Skin epidermis (tissue), 12 donors: ENCODE measurements around the gene MTMR2.
"Not testable (repeated sequence)": the region's sequence is repeated elsewhere in the genome, so short reads cannot be mapped to it uniquely, and the experiment has no call there.

Experiments used
- H3K27ac ChIP-seq, 21 experiments: fragments of 200-600 bp; sonication (generic) in 11 of 21; one replicate each; pipeline ENCODE4 v1.5.0; 2020; ENCODE audit warnings: mild to moderate bottlenecking in 3 of 21, inconsistent platforms in 2 of 21, moderate library complexity in 2 of 21
- H3K4me3 ChIP-seq, 7 experiments: fragments of 200-600 bp; sonication (generic) in 2 of 7; one replicate each; pipeline ENCODE4 v1.5.0; 2020; ENCODE audit warnings: inconsistent platforms in 2 of 7, mild to moderate bottlenecking in 2 of 7, moderate library complexity in 1 of 7

The MTMR2 gene

GRCh38 chr11:95835351-95835750 lies 88.6 kb downstream of the MTMR2 start:
- Histone ChIP-seq H3K27ac (no peak overlapping the region), H3K4me3 (no peak overlapping the region)

GRCh38 chr11:95833378-95833777 lies 90.5 kb downstream of the MTMR2 start:
- H3K4me3 ChIP-seq, result no peak overlapping the region
- no peak overlapping the region for H3K27ac ChIP-seq

- Histone ChIP-seq H3K27ac (no peak overlapping the region), H3K4me3 (no peak overlapping the region)
Measured at GRCh38 chr11:95832763-95833162, 91.1 kb downstream of the MTMR2 start.

GRCh38 chr11:95831198-95831883 lies 92.6 kb downstream of the MTMR2 start:
- Histone ChIP-seq H3K27ac (peak overlapping the region in 3 of 21 experiments; percentile 13 to 36 (median 34)), H3K4me3 (no peak overlapping the region)

GRCh38 chr11:95829580-95830259 lies 94.2 kb downstream of the MTMR2 start:
- H3K27ac ChIP-seq, result no peak overlapping the region
- no peak overlapping the region for H3K4me3 ChIP-seq

GRCh38 chr11:95827696-95828095 lies 96.2 kb downstream of the MTMR2 start:
- Histone ChIP-seq H3K27ac (no peak overlapping the region), H3K4me3 (no peak overlapping the region)

GRCh38 chr11:95821640-95822039 lies 102.3 kb downstream of the MTMR2 start:
- no peak overlapping the region for H3K4me3 ChIP-seq
- H3K27ac ChIP-seq, result no peak overlapping the region

GRCh38 chr11:95816037-95816436 lies 107.9 kb downstream of the MTMR2 start:
- Histone ChIP-seq H3K27ac (no peak overlapping the region), H3K4me3 (no peak overlapping the region)

- not testable (repeated sequence) for H3K27ac ChIP-seq, H3K4me3 ChIP-seq
Measured at GRCh38 chr11:95811052-95811451, 112.9 kb downstream of the MTMR2 start.

GRCh38 chr11:95806464-95806863 lies 117.4 kb downstream of the MTMR2 start:
- not testable (repeated sequence) for H3K27ac ChIP-seq, H3K4me3 ChIP-seq

GRCh38 chr11:95805869-95806268 lies 118.0 kb downstream of the MTMR2 start:
- H3K4me3 ChIP-seq, result no peak overlapping the region

GRCh38 chr11:95803973-95804372 lies 119.9 kb downstream of the MTMR2 start:
- no peak overlapping the region for H3K4me3 ChIP-seq
- H3K27ac ChIP-seq, result no peak overlapping the region

More at GRCh38 chr11:95805869-95806268, 118.0 kb downstream of the MTMR2 start:
- H3K27ac ChIP-seq, result no peak overlapping the region

- Histone ChIP-seq H3K4me3 (no peak overlapping the region), H3K27ac (no peak overlapping the region)
Measured at GRCh38 chr11:95802806-95803205, 121.1 kb downstream of the MTMR2 start.

GRCh38 chr11:95800438-95800837 lies 123.5 kb downstream of the MTMR2 start:
- no peak overlapping the region for H3K27ac ChIP-seq
- no peak overlapping the region for H3K4me3 ChIP-seq

- no peak overlapping the region for H3K27ac ChIP-seq
- no peak overlapping the region for H3K4me3 ChIP-seq
Measured at GRCh38 chr11:95799546-95799945, 124.4 kb downstream of the MTMR2 start.

- H3K27ac ChIP-seq, result no peak overlapping the region
- no peak overlapping the region for H3K4me3 ChIP-seq
Measured at GRCh38 chr11:95796501-95796900, 127.4 kb downstream of the MTMR2 start.

GRCh38 chr11:95795627-95796295 lies 128.1 kb downstream of the MTMR2 start:
- Histone ChIP-seq H3K27ac (no peak overlapping the region), H3K4me3 (no peak overlapping the region)

- Histone ChIP-seq H3K27ac (no peak overlapping the region), H3K4me3 (no peak overlapping the region)
Measured at GRCh38 chr11:95794086-95794485, 129.8 kb downstream of the MTMR2 start.

GRCh38 chr11:95793116-95793515 lies 130.8 kb downstream of the MTMR2 start:
- no peak overlapping the region for H3K4me3 ChIP-seq
- H3K27ac ChIP-seq, result no peak overlapping the region

- Histone ChIP-seq H3K27ac (no peak overlapping the region), H3K4me3 (no peak overlapping the region)
Measured at GRCh38 chr11:95792700-95793099, 131.2 kb downstream of the MTMR2 start.

- no peak overlapping the region for H3K4me3 ChIP-seq
Measured at GRCh38 chr11:95792200-95792599, 131.7 kb downstream of the MTMR2 start.

More at GRCh38 chr11:95792200-95792599, 131.7 kb downstream of the MTMR2 start:
- H3K27ac ChIP-seq, result no peak overlapping the region
